GM12878 (cell line): Measurements from ENCODE around the gene ZNF69. TPM values are rescaled to one million over a fixed set of nuclear protein-coding genes. Genes with fewer than 3 reads are reported as not detected.
A peak's percentile ranks its signal among the peaks of the same experiment; 100 is the strongest.

Experiments used
- ATAC-seq: fragments of 200-7000 bp; cut with Tn5 transposase; 3 replicates; pipeline ENCODE4 v1.9.1; 2020; ENCODE audit warnings: mild to moderate bottlenecking, moderate library complexity
- BruUV-seq: library from RNA; stranded (reverse); fragments of 400-500 nt; replicated peaks from 2 replicates; lab custom pipeline; 2021; lab: Mats Ljungman, UMichigan
- CTCF ChIA-PET: fragments of 300-600 bp; sonication (Branson Sonifier 250); formaldehyde crosslinking; extraction: SDS; loops from one replicate; lab custom pipeline; 2021; ENCODE audit warnings: inconsistent platforms; lab: Yijun Ruan, JAX
- POLR2A ChIA-PET: fragments of 350-600 bp; formaldehyde crosslinking; extraction: SDS; loops from one replicate; lab custom pipeline; 2021; ENCODE audit warnings: inconsistent platforms; lab: Charles Lee
- RAD21 ChIA-PET: fragments of 300-600 bp; sonication (Branson Sonifier 250); formaldehyde crosslinking; loops from one replicate; lab custom pipeline; 2023; ENCODE audit warnings: antibody characterized with exemption; ENCODE audit not compliant: unreplicated experiment; lab: Charles Lee
- SMC1A ChIA-PET: fragments of 300-600 bp; sonication (Branson Sonifier 250); formaldehyde crosslinking; loops from one replicate; lab custom pipeline; 2023; ENCODE audit not compliant: unreplicated experiment, uncharacterized antibody; lab: Charles Lee
- DNase-seq: peaks from one replicate; pipeline ENCODE4 v3.0.0-alpha.2; 2011; ENCODE audit warnings: low read depth, low spot score
- FAIRE-seq: peaks from 3 replicates; lab custom pipeline; 2011; peaks lifted over from hg19 to GRCh38; lab: Jason Lieb, UNC
- H2AFZ ChIP-seq: 2 replicates; pipeline ENCODE4 v1.6.0; 2011; ENCODE audit warnings: low read depth, low read length, control low read depth; ENCODE audit not compliant: control insufficient read depth
- H3K27ac ChIP-seq: 2 replicates; pipeline ENCODE4 v1.5.1; 2011; ENCODE audit warnings: control low read depth; ENCODE audit not compliant: control insufficient read depth, insufficient read depth
- H3K27me3 ChIP-seq, 2 experiments: replicated peaks in 1 of 2; 2 replicates each; pipeline versions ENCODE4 v1.6.0 to v1.6.1; 2011; ENCODE audit warnings: low read length in 1 of 2; ENCODE audit not compliant: control insufficient read depth in 2 of 2, insufficient read depth in 2 of 2
- H3K36me3 ChIP-seq, 2 experiments: 2 replicates each; pipeline ENCODE4 v1.5.1; 2011; ENCODE audit warnings: low read length in 1 of 2; ENCODE audit not compliant: control insufficient read depth in 2 of 2, insufficient read depth in 2 of 2
- H3K4me1 ChIP-seq: 2 replicates; pipeline ENCODE4 v1.6.1; 2011; ENCODE audit warnings: mild to moderate bottlenecking, low read length, moderate library complexity, mixed read lengths; ENCODE audit not compliant: control insufficient read depth, insufficient read depth
- H3K4me2 ChIP-seq: 2 replicates; pipeline ENCODE4 v1.6.0; 2011; ENCODE audit warnings: control low read depth; ENCODE audit not compliant: control insufficient read depth, insufficient read depth
- H3K4me3 ChIP-seq: fragments of 200-600 bp; sonication (generic); 2 replicates; pipeline ENCODE4 v1.5.1; 2016
- H3K79me2 ChIP-seq: 2 replicates; pipeline ENCODE4 v1.6.0; 2011; ENCODE audit warnings: low read length; ENCODE audit not compliant: control insufficient read depth, insufficient read depth
- H3K9ac ChIP-seq: 2 replicates; pipeline ENCODE4 v1.8.0; 2011; ENCODE audit warnings: low read length, control low read depth, mixed read lengths; ENCODE audit not compliant: control insufficient read depth, insufficient read depth
- H3K9me3 ChIP-seq: replicated peaks from 3 replicates; pipeline ENCODE4 v1.5.1; 2011; ENCODE audit warnings: mild to moderate bottlenecking, low read length; ENCODE audit not compliant: control insufficient read depth, insufficient read depth
- H4K20me1 ChIP-seq: 2 replicates; pipeline ENCODE4 v1.6.0; 2011; ENCODE audit not compliant: control insufficient read depth, insufficient read depth
- BRCA1 ChIP-seq: IDR thresholded peaks from 2 replicates; pipeline ENCODE4 v1.6.1; 2011; ENCODE audit warnings: low read depth, low read length, improper control_type of control experiment
- CBX5 ChIP-seq: sonication (generic); IDR thresholded peaks from 2 replicates; pipeline ENCODE4 v1.6.1; 2016; ENCODE audit warnings: low read depth, moderate library complexity, mild to moderate bottlenecking, inconsistent platforms
- EED ChIP-seq: sonication (generic); IDR thresholded peaks from 2 replicates; pipeline ENCODE4 v1.6.1; 2016; ENCODE audit warnings: antibody characterized with exemption, low read depth
- ESRRA ChIP-seq: IDR thresholded peaks from 2 replicates; pipeline ENCODE4 v1.6.1; 2012; ENCODE audit warnings: mild to moderate bottlenecking, low read length, improper control_type of control experiment
- GATAD2B ChIP-seq: fragments of 450-650 bp; conservative IDR thresholded peaks from 2 replicates; pipeline ENCODE4 v1.6.1; 2017; ENCODE audit warnings: low read depth, mild to moderate bottlenecking, moderate library complexity
- KDM1A ChIP-seq: fragments of 200-600 bp; sonication (generic); IDR thresholded peaks from 2 replicates; pipeline ENCODE4 v1.6.1; 2016; ENCODE audit warnings: borderline replicate concordance
- MEF2B ChIP-seq: fragments of 450-650 bp; IDR thresholded peaks from 2 replicates; pipeline ENCODE4 v1.6.1; 2018; ENCODE audit warnings: mild to moderate bottlenecking, moderate library complexity; ENCODE audit not compliant: partially characterized antibody, poor library complexity, severe bottlenecking
- NFIC ChIP-seq: IDR thresholded peaks from 2 replicates; pipeline ENCODE4 v1.6.1; 2012; ENCODE audit warnings: low read depth, mild to moderate bottlenecking, inconsistent platforms, low read length, moderate library complexity
- NR2C2 ChIP-seq: IDR thresholded peaks from 2 replicates; pipeline ENCODE4 v1.6.1; 2011; ENCODE audit warnings: borderline replicate concordance, low read depth; ENCODE audit not compliant: control insufficient read depth, insufficient read length
- NRF1 ChIP-seq: conservative IDR thresholded peaks from 2 replicates; pipeline ENCODE4 v1.6.1; 2011; ENCODE audit warnings: mild to moderate bottlenecking, low read depth, low read length, improper control_type of control experiment
- POLR2A ChIP-seq: IDR thresholded peaks from 2 replicates; pipeline ENCODE4 v1.6.1; 2011; ENCODE audit warnings: low read depth, mild to moderate bottlenecking, low read length
- SREBF2 ChIP-seq: IDR thresholded peaks from 2 replicates; pipeline ENCODE4 v1.6.1; 2012; ENCODE audit warnings: mild to moderate bottlenecking, low read length
- WGBS: methylation state at CpG from one replicate; pipeline ENCODE4 v1.1.6; 2016; ENCODE audit warnings: low lambda C conversion rate; ENCODE audit not compliant: insufficient replicate concordance, insufficient coverage; ENCODE audit errors: missing lambda C conversion rate; 5-methylcytosine and 5-hydroxymethylcytosine counted together
- in situ Hi-C: fragments of 300-500 bp; cut with MboI; formaldehyde crosslinking; loops from 9 replicates; pipeline ENCODE4 v1.14.3; 2018; ENCODE audit warnings: mixed read lengths
- intact Hi-C: fragments of 100-400 bp; cut with micrococcal nuclease; formaldehyde crosslinking; loops from one replicate; pipeline ENCODE4 v1.14.2; 2022; ENCODE audit not compliant: unreplicated experiment
- polyA plus RNA-seq, 11 experiments: library from polyadenylated mRNA; depleted of rRNA in 4 of 11; unstranded in 6 of 11; stranded (reverse) in 5 of 11; fragments of >200 nt; fragmentation: Nextera tagmentation in 4 of 11; fragmentation: Illumina TruSeq in 1 of 11; extraction: Ambion mirVana in 4 of 11; extraction: Trizol in 1 of 11; gene quantifications; 1 replicate in 1 of 11; 2 replicates in 10 of 11; pipeline versions ENCODE4 v1.2.1 to v1.2.3, GENCODE V29; 2011 to 2016; ENCODE audit warnings: inconsistent platforms in 2 of 11, missing spikeins in 2 of 11, low read depth in 1 of 11
- total RNA-seq, 4 experiments: library from RNA; depleted of rRNA in 3 of 4; stranded (reverse); fragments of >200 nt in 3 of 4; fragmentation: Illumina TruSeq in 1 of 4; extraction: Trizol in 1 of 4; gene quantifications; 2 replicates each; pipeline versions ENCODE4 v1.2.1 to v1.2.3, GENCODE V29; 2013 to 2021
- TF ChIP-seq, protein P1 (sequence below): fragments of 450-650 bp; IDR thresholded peaks from 2 replicates; pipeline ENCODE4 v1.6.1; 2017; ENCODE audit warnings: borderline replicate concordance
- TF ChIP-seq, protein P2 (sequence below): fragments of 450-650 bp; IDR thresholded peaks from 2 replicates; pipeline ENCODE4 v1.6.1; 2018; ENCODE audit warnings: mild to moderate bottlenecking, low read depth, moderate library complexity; ENCODE audit not compliant: partially characterized antibody
- TF ChIP-seq, protein P3 (sequence below): IDR thresholded peaks from 2 replicates; pipeline ENCODE4 v1.6.1; 2011; ENCODE audit warnings: borderline replicate concordance, low read depth, mild to moderate bottlenecking, moderate library complexity, mixed read lengths, low read length; ENCODE audit not compliant: insufficient read depth; ENCODE audit errors: extremely low read length
- TF ChIP-seq, protein P4 (sequence below): fragments of 450-650 bp; IDR thresholded peaks from 2 replicates; pipeline ENCODE4 v1.6.1; 2016; ENCODE audit warnings: mild to moderate bottlenecking
- TF ChIP-seq, protein P5 (sequence below): fragments of 450-650 bp; IDR thresholded peaks from 2 replicates; pipeline ENCODE4 v1.6.1; 2017; ENCODE audit warnings: mild to moderate bottlenecking, low read depth, inconsistent platforms; ENCODE audit not compliant: poor library complexity, severe bottlenecking

ZNF69 gene
- total and polyA plus RNA-seq, 10 of the 15 experiments (the other 5 are each of a cell fraction or from before 2014, with no cell fraction given) = 0.15 to 0.63 (median 0.49) TPM

DNA sequence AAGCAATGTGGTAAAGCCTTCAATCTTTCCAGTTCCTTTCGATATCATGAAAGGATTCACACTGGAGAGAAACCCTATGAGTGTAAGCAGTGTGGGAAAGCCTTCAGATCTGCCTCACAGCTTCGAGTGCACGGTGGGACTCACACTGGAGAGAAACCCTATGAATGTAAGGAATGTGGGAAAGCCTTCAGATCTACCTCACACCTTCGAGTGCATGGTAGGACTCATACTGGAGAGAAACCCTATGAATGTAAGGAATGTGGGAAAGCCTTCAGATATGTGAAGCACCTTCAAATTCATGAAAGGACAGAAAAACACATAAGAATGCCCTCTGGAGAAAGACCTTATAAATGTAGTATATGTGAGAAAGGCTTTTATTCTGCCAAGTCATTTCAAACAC lies 61.6 kb downstream of the ZNF69 start:
- H3K9ac ChIP-seq = no peak overlapping the region
- no peak overlapping the region for H3K4me3 ChIP-seq
- FAIRE-seq (no peak), ATAC-seq (no peak), DNase-seq (no peak)
- ChIA-PET SMC1A (no interaction called here), POLR2A (no interaction called here), CTCF (no interaction called here), RAD21 (no interaction called here)
- H3K36me3 ChIP-seq = peaks cover 8 to 34% of the 10 kb centered on the region in 2 experiments
- in situ Hi-C loops (no loop called here), intact Hi-C loops (no loop called here)
- H2AFZ ChIP-seq = no peak overlapping the region
- no peaks in the 10 kb centered on the region for H4K20me1 ChIP-seq
- H3K9me3 ChIP-seq = peaks cover 77% of the 10 kb centered on the region
- H3K27me3 ChIP-seq = no peaks in the 10 kb centered on the region
- no peak overlapping the region for H3K27ac ChIP-seq
- WGBS = 96% methylated on average over 4 of the region's 4 CpGs
- no peaks in the 10 kb centered on the region for H3K79me2 ChIP-seq
- BruUV-seq = no TSS peak
- H3K4me1 ChIP-seq = no peaks in the 10 kb centered on the region
- H3K4me2 ChIP-seq = no peak overlapping the region
- TF ChIP-seq NFIC = no peak
- TF ChIP-seq POLR2A = no peak
- TF ChIP-seq, protein P1, sequence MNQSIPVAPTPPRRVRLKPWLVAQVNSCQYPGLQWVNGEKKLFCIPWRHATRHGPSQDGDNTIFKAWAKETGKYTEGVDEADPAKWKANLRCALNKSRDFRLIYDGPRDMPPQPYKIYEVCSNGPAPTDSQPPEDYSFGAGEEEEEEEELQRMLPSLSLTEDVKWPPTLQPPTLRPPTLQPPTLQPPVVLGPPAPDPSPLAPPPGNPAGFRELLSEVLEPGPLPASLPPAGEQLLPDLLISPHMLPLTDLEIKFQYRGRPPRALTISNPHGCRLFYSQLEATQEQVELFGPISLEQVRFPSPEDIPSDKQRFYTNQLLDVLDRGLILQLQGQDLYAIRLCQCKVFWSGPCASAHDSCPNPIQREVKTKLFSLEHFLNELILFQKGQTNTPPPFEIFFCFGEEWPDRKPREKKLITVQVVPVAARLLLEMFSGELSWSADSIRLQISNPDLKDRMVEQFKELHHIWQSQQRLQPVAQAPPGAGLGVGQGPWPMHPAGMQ = no peak
- TF ChIP-seq CBX5 = peak; percentile 49; the same call in 1 of the 2 replicates
- no peak for TF ChIP-seq GATAD2B
- TF ChIP-seq KDM1A = no peak
- TF ChIP-seq, protein P2, sequence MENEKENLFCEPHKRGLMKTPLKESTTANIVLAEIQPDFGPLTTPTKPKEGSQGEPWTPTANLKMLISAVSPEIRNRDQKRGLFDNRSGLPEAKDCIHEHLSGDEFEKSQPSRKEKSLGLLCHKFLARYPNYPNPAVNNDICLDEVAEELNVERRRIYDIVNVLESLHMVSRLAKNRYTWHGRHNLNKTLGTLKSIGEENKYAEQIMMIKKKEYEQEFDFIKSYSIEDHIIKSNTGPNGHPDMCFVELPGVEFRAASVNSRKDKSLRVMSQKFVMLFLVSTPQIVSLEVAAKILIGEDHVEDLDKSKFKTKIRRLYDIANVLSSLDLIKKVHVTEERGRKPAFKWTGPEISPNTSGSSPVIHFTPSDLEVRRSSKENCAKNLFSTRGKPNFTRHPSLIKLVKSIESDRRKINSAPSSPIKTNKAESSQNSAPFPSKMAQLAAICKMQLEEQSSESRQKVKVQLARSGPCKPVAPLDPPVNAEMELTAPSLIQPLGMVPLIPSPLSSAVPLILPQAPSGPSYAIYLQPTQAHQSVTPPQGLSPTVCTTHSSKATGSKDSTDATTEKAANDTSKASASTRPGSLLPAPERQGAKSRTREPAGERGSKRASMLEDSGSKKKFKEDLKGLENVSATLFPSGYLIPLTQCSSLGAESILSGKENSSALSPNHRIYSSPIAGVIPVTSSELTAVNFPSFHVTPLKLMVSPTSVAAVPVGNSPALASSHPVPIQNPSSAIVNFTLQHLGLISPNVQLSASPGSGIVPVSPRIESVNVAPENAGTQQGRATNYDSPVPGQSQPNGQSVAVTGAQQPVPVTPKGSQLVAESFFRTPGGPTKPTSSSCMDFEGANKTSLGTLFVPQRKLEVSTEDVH = no peak
- no peak for TF ChIP-seq BRCA1
- no peak for TF ChIP-seq NR2C2
- no peak for TF ChIP-seq MEF2B
- no peak for TF ChIP-seq NRF1
- TF ChIP-seq, protein P3, sequence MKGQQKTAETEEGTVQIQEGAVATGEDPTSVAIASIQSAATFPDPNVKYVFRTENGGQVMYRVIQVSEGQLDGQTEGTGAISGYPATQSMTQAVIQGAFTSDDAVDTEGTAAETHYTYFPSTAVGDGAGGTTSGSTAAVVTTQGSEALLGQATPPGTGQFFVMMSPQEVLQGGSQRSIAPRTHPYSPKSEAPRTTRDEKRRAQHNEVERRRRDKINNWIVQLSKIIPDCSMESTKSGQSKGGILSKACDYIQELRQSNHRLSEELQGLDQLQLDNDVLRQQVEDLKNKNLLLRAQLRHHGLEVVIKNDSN = no peak
- TF ChIP-seq, protein P4, sequence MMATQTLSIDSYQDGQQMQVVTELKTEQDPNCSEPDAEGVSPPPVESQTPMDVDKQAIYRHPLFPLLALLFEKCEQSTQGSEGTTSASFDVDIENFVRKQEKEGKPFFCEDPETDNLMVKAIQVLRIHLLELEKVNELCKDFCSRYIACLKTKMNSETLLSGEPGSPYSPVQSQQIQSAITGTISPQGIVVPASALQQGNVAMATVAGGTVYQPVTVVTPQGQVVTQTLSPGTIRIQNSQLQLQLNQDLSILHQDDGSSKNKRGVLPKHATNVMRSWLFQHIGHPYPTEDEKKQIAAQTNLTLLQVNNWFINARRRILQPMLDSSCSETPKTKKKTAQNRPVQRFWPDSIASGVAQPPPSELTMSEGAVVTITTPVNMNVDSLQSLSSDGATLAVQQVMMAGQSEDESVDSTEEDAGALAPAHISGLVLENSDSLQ = no peak
- TF ChIP-seq, protein P5, sequence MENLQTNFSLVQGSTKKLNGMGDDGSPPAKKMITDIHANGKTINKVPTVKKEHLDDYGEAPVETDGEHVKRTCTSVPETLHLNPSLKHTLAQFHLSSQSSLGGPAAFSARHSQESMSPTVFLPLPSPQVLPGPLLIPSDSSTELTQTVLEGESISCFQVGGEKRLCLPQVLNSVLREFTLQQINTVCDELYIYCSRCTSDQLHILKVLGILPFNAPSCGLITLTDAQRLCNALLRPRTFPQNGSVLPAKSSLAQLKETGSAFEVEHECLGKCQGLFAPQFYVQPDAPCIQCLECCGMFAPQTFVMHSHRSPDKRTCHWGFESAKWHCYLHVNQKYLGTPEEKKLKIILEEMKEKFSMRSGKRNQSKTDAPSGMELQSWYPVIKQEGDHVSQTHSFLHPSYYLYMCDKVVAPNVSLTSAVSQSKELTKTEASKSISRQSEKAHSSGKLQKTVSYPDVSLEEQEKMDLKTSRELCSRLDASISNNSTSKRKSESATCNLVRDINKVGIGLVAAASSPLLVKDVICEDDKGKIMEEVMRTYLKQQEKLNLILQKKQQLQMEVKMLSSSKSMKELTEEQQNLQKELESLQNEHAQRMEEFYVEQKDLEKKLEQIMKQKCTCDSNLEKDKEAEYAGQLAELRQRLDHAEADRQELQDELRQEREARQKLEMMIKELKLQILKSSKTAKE = peak; percentile 69
- no peak for TF ChIP-seq SREBF2
- TF ChIP-seq EED = no peak
- TF ChIP-seq ESRRA = no peak
